IPS-20b (cell line): ENCODE results near the gene TBC1D24.

ENCODE experiments used
- H3K27ac ChIP-seq: one replicate; pipeline ENCODE4 v1.5.1; 2013; ENCODE audit warnings: low read length
- H3K27me3 ChIP-seq: 2 replicates; pipeline ENCODE4 v1.6.1; 2013; ENCODE audit warnings: mild to moderate bottlenecking, low read length, inconsistent platforms; ENCODE audit not compliant: insufficient read depth
- H3K36me3 ChIP-seq: 2 replicates; pipeline ENCODE4 v1.6.1; 2013; ENCODE audit warnings: low read depth, mild to moderate bottlenecking, inconsistent platforms, low read length, moderate library complexity; ENCODE audit not compliant: insufficient read depth
- H3K4me1 ChIP-seq: 2 replicates; pipeline ENCODE4 v1.6.1; 2013; ENCODE audit warnings: mild to moderate bottlenecking, control low read depth, inconsistent platforms, low read length, moderate library complexity; ENCODE audit not compliant: insufficient read depth
- H3K4me3 ChIP-seq: 2 replicates; pipeline ENCODE4 v1.5.1; 2013; ENCODE audit warnings: mild to moderate bottlenecking, low read length, inconsistent platforms
- H3K9ac ChIP-seq: 2 replicates; pipeline ENCODE4 v1.6.1; 2013; ENCODE audit warnings: low read depth, mild to moderate bottlenecking, inconsistent platforms, low read length, moderate library complexity
- H3K9me3 ChIP-seq: 2 replicates; pipeline ENCODE4 v1.6.1; 2013; ENCODE audit warnings: mild to moderate bottlenecking, low read depth, low read length, inconsistent platforms; ENCODE audit not compliant: insufficient read depth

TBC1D24 gene

GRCh38 chr16:2520097-2520783 is 45.3 kb downstream of the TBC1D24 start, which contains the start of gene AMDHD2:
AMDHD2 (plus strand) TSS chr16:2520371; CDS start chr16:2520459, 88 bp downstream.
- H3K27ac ChIP-seq, result no peak within 1 kb of the TSS
- H3K27me3 ChIP-seq, result no peaks in the 10 kb centered on the region
- H3K4me1 ChIP-seq, result peaks cover 8% of the 10 kb centered on the region
- H3K9ac ChIP-seq, result peak within 1 kb of the TSS; percentile 77; the same call in 1 of the 2 replicates
- no peaks in the 10 kb centered on the region for H3K9me3 ChIP-seq
- H3K4me3 ChIP-seq, result peak within 1 kb of the TSS; percentile 77
- peaks cover 27% of the 10 kb centered on the region for H3K36me3 ChIP-seq

- H3K9me3 ChIP-seq, result no peaks in the 10 kb centered on the region
- H3K36me3 ChIP-seq, result peaks cover 30% of the 10 kb centered on the region
- H3K27ac ChIP-seq, result no peak overlapping the region
- H3K9ac ChIP-seq, result peak overlapping the region; percentile 77; the same call in 1 of the 2 replicates
- peak overlapping the region; percentile 77 for H3K4me3 ChIP-seq
- H3K4me1 ChIP-seq, result peaks cover 8% of the 10 kb centered on the region; the same call in 1 of the 2 replicates
- H3K27me3 ChIP-seq, result no peaks in the 10 kb centered on the region
Measured at GRCh38 chr16:2520784-2521531, 46.0 kb downstream of the TBC1D24 start.

- H3K4me3 ChIP-seq, result no peak overlapping the region
- H3K9ac ChIP-seq, result no peak overlapping the region
- H3K4me1 ChIP-seq, result 0 out of 2 replicates have a peak, but pooled peaks cover 3% of the 10 kb centered on the region
- H3K36me3 ChIP-seq, result peaks cover 37% of the 10 kb centered on the region
- no peak overlapping the region for H3K27ac ChIP-seq
- H3K9me3 ChIP-seq, result no peaks in the 10 kb centered on the region
- no peaks in the 10 kb centered on the region for H3K27me3 ChIP-seq
Measured at GRCh38 chr16:2523801-2524231, 48.9 kb downstream of the TBC1D24 start.

DNA sequence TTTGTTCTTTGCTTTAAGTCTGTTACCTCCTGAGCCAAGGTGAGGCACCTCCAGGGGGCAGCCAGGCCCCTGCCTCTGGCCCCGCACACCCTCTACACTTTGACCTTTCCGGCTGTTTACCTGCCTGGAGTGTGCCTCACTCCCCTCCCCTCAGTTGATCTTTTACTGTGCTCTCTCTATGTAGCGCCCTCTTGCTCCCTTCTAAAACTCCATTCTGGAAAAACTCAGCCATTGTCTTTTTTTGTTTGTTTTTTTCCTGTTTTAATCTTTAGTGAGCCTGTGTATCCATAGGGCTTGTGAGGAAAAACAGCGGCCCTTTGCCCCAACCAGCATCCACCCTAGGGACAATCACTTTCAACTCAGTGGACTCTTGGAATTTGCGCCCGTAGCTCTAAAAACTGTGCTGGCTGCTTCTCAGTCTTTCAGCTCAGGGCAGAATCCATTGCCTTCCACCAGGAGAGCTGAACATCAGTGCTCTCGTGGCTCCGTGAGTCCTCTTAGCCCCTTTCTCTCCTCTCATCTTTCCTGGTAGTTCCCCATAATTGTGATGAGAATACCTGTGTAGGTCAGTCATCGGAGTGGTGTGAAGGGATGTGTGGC is 49.5 kb downstream of the TBC1D24 start:
- no peaks in the 10 kb centered on the region for H3K9me3 ChIP-seq
- H3K9ac ChIP-seq, result no peak overlapping the region
- H3K36me3 ChIP-seq, result peaks cover 43% of the 10 kb centered on the region
- H3K4me3 ChIP-seq, result no peak overlapping the region
- H3K4me1 ChIP-seq, result 0 out of 2 replicates have a peak, but pooled peaks cover 3% of the 10 kb centered on the region
- no peaks in the 10 kb centered on the region for H3K27me3 ChIP-seq
- no peak overlapping the region for H3K27ac ChIP-seq

DNA sequence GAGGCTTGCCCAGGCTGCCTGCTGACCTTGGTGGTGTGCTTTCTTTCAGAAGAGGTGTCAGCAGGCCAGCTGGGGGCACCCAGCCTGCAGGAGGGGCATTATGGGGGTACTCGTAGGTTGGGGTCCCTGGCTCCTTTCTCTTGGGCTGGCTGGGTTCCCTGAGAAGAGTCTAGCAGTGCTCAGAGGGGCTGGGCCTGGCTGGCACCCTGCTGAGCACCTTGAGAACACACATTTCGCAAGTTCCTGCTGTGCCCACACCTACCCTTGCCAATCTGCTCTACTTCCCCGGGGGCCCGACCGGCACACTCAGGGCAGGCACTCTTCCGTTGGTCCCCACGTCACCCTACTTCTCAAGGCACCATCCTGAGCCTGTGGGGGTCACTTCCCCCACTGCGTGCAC is 51.2 kb downstream of the TBC1D24 start:
- no peak overlapping the region for H3K27ac ChIP-seq
- no peak overlapping the region for H3K9ac ChIP-seq
- H3K36me3 ChIP-seq, result peaks cover 47% of the 10 kb centered on the region
- no peaks in the 10 kb centered on the region for H3K9me3 ChIP-seq
- H3K4me3 ChIP-seq, result no peak overlapping the region
- peaks cover 8% of the 10 kb centered on the region; the same call in 1 of the 2 replicates for H3K4me1 ChIP-seq
- H3K27me3 ChIP-seq, result no peaks in the 10 kb centered on the region

- Histone ChIP-seq H3K4me1 (peaks cover 6% of the 10 kb centered on the region; the same call in 1 of the 2 replicates), H3K9ac (no peak overlapping the region), H3K4me3 (no peak overlapping the region), H3K27ac (no peak overlapping the region), H3K9me3 (no peaks in the 10 kb centered on the region), H3K36me3 (peaks cover 47% of the 10 kb centered on the region), H3K27me3 (no peaks in the 10 kb centered on the region)
Measured at GRCh38 chr16:2527071-2527783, 52.3 kb downstream of the TBC1D24 start.

DNA sequence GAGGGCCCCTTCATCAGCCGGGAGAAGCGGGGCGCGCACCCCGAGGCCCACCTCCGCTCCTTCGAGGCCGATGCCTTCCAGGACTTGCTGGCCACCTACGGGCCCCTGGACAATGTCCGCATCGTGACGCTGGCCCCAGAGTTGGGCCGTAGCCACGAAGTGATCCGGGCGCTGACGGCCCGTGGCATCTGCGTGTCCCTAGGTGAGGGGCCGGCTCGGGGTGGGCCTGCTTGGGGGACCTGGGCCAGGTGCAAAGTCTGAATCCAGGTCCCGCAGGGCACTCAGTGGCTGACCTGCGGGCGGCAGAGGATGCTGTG is 52.8 kb downstream of the TBC1D24 start:
- Histone ChIP-seq H3K9ac (no peak overlapping the region), H3K4me1 (peaks cover 6% of the 10 kb centered on the region; the same call in 1 of the 2 replicates), H3K27me3 (no peaks in the 10 kb centered on the region), H3K27ac (no peak overlapping the region), H3K36me3 (peaks cover 47% of the 10 kb centered on the region), H3K4me3 (no peak overlapping the region), H3K9me3 (no peaks in the 10 kb centered on the region)

- Histone ChIP-seq H3K27ac (no peak overlapping the region), H3K36me3 (peaks cover 41% of the 10 kb centered on the region), H3K4me1 (peaks cover 6% of the 10 kb centered on the region; the same call in 1 of the 2 replicates), H3K27me3 (no peaks in the 10 kb centered on the region; the same call in 1 of the 2 replicates), H3K9ac (no peak overlapping the region), H3K9me3 (no peaks in the 10 kb centered on the region), H3K4me3 (no peak overlapping the region)
Measured at GRCh38 chr16:2528161-2529060, 53.5 kb downstream of the TBC1D24 start.

GRCh38 chr16:2529061-2529931 is 54.4 kb downstream of the TBC1D24 start:
- Histone ChIP-seq H3K9me3 (no peaks in the 10 kb centered on the region), H3K27me3 (no peaks in the 10 kb centered on the region; the same call in 1 of the 2 replicates), H3K4me1 (peaks cover 6% of the 10 kb centered on the region; the same call in 1 of the 2 replicates), H3K36me3 (peaks cover 32% of the 10 kb centered on the region), H3K9ac (no peak overlapping the region), H3K4me3 (no peak overlapping the region), H3K27ac (no peak overlapping the region)
